D721Med (cell line): ENCODE measurements around the gene CDH26.

ENCODE experiments used
- DNase-seq: peaks from one replicate; pipeline ENCODE4 v3.0.0; 2011; ENCODE audit warnings: low spot score; ENCODE audit not compliant: insufficient read length
- FAIRE-seq: peaks from 2 replicates; lab custom pipeline; 2011; peaks lifted over from hg19 to GRCh38; lab: Jason Lieb, UNC
- TF ChIP-seq, protein P1 (sequence below): IDR thresholded peaks from 2 replicates; pipeline ENCODE4 v1.5.1; 2012; ENCODE audit warnings: mild to moderate bottlenecking, control low read depth; ENCODE audit not compliant: insufficient read depth; ENCODE audit errors: missing control alignments

Gene CDH26

DNA sequence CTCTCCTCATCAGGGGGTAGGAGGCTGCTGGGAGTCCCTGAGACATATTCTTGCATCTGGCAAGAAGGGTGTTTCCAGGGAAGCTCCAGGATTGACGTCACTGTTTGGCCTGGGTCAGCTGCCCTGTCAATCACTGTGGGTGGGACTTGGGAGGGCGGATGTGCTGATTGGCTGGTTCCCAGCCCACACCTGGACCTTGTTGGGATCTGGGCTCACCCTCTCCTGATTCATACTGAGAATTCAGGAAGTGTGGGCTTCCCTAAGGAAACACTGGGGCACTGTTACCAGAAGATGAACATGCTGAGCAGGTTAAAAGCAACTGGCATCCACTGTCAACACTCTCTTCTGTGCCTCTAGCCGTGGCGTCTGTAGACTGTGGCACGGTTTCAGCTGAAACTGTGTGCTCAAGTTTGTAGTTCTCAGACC, 36.5 kb downstream of the CDH26 start:
- DNase-seq (no peak), FAIRE-seq (no peak)
- TF ChIP-seq, protein P1, sequence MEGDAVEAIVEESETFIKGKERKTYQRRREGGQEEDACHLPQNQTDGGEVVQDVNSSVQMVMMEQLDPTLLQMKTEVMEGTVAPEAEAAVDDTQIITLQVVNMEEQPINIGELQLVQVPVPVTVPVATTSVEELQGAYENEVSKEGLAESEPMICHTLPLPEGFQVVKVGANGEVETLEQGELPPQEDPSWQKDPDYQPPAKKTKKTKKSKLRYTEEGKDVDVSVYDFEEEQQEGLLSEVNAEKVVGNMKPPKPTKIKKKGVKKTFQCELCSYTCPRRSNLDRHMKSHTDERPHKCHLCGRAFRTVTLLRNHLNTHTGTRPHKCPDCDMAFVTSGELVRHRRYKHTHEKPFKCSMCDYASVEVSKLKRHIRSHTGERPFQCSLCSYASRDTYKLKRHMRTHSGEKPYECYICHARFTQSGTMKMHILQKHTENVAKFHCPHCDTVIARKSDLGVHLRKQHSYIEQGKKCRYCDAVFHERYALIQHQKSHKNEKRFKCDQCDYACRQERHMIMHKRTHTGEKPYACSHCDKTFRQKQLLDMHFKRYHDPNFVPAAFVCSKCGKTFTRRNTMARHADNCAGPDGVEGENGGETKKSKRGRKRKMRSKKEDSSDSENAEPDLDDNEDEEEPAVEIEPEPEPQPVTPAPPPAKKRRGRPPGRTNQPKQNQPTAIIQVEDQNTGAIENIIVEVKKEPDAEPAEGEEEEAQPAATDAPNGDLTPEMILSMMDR, result no peak

DNA sequence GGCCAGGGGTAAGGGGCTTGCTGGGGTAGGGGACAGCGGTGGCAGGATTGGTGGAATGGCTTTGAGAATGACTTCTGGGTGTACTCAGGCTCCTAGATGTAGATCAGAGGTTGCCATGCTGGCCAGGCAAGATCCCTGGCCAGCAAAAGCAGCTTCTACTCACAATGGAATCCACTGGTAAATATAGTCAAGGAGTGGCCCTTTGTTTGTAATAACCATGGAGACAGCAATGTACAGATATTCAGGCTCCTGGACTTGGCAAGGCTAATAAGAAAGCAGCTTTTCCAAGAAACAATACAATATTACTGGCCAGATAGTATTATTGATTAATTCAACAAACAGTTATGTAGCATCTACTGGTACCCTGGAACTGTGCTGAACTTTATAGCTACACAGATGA, 37.9 kb downstream of the CDH26 start:
- TF ChIP-seq, protein P1, result no peak
- DNase-seq, result no peak
- no peak for FAIRE-seq

DNA sequence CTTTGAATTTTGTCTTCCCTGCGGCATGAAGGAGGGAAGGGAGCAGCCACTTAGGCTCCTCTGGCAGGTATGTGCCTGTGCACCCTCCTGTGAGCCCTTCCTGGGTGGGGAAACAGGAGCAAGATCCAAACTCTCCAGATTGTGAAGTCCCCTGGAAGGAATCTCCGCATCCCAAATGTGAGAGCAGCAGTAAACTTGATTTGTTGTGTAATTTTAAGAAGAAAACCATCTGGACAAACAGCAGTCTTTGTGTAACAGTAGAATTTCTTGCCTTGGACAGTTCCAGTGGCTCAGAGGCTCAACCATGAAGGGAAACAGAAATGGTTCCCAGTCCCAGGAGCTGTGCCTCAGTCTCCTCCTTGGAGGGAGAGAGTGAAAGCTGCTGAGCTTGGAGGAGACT, 39.7 kb downstream of the CDH26 start:
- FAIRE-seq (no peak), DNase-seq (no peak)
- TF ChIP-seq, protein P1, result no peak

DNA sequence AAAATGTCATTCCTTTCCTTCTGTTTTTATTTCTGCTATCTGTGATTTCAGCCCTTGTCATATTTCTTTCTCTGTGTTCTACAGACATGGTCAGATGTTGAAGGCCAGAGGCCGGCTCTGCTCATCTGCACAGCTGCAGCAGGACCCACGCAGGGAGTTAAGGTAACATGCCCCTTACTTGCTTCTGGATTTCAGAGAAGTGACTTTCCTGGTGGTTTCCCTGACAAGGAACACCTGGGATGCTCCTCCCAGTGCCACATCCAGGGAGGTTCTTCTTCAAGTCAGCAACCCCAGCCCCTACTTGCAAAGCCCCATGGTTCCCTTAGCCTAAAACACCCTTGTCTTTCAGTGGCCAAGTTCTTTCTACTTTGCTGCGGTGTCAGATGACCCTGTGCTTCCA, 41.3 kb downstream of the CDH26 start:
- no peak for FAIRE-seq
- DNase-seq, result no peak
- TF ChIP-seq, protein P1, result no peak

DNA sequence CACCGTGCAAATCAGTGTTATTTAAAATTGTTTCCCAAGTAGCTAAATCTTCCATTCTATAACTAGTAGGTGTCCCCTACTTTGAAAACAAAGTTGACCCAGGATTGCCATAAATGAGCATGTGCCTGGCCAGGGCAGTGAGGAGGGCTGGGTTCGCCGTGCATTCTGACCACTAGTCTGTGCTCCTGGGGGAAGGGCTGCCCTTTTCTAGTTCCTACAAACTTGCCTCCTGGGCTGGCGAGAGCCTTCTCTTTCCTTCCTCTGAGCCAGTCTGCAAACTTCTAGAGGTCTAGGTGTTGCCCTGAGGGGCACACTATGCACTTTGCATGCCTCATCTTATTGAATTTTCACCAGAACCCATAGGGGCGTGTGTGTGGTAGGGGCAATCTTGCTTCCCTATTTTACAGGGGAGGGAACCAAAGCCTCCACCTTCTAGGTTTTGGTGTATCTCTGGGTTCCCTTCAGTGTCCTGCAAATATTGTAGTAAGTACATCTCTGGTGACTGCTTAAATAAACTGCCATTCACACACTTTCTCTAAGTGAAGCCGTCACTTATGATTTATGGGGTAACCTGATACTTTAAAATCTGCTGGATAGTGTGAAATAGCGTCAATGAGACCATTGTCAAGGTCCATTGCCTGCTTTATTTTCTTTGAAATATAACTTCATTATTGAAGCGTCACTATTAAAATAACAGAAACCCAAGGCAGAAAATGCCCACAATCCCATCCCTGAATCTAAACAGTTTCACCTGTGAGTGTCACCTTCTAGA, 42.2 kb downstream of the CDH26 start:
- DNase-seq, result no peak
- FAIRE-seq, result no peak
- TF ChIP-seq, protein P1, result no peak

DNA sequence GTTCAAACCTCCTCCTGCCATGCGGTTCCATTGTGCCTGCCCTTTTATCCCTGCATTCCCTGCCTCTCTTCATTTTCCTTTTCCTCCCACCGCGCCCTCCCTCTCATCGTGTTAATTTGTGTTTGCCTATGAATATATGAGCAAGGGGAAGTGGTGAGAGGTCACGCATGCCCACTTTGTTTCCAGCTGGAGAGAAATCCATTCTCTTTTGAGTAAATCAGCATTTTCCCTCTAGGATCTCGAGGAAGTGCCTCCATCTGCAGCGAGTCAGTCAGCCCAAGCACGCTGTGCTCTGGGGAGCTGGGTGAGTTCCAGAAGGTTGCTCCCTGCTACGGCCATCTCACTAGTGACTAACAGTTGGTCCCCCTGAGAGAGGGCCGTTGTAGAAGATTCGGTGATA, 42.9 kb downstream of the CDH26 start:
- TF ChIP-seq, protein P1, result no peak
- FAIRE-seq, result no peak
- DNase-seq, result no peak

- DNase-seq, result no peak
- TF ChIP-seq, protein P1, result no peak
- no peak for FAIRE-seq
These were observed 45.6 kb downstream of the CDH26 start for GRCh38 chr20:60003776-60004175.
